GM12878 (cell line): ENCODE measurements around the gene TMEM35B. TPM values are rescaled to one million over a fixed set of nuclear protein-coding genes. Genes with fewer than 3 reads are reported as not detected.

Experiments used
- ATAC-seq: fragments of 200-7000 bp; cut with Tn5 transposase; 3 replicates; pipeline ENCODE4 v1.9.1; 2020; ENCODE audit warnings: mild to moderate bottlenecking, moderate library complexity
- BruUV-seq: library from RNA; stranded (reverse); fragments of 400-500 nt; replicated peaks from 2 replicates; lab custom pipeline; 2021; lab: Mats Ljungman, UMichigan
- CTCF ChIA-PET: fragments of 300-600 bp; sonication (Branson Sonifier 250); formaldehyde crosslinking; extraction: SDS; loops from one replicate; lab custom pipeline; 2021; ENCODE audit warnings: inconsistent platforms; lab: Yijun Ruan, JAX
- POLR2A ChIA-PET: fragments of 350-600 bp; formaldehyde crosslinking; extraction: SDS; loops from one replicate; lab custom pipeline; 2021; ENCODE audit warnings: inconsistent platforms; lab: Charles Lee
- RAD21 ChIA-PET: fragments of 300-600 bp; sonication (Branson Sonifier 250); formaldehyde crosslinking; loops from one replicate; lab custom pipeline; 2023; ENCODE audit warnings: antibody characterized with exemption; ENCODE audit not compliant: unreplicated experiment; lab: Charles Lee
- SMC1A ChIA-PET: fragments of 300-600 bp; sonication (Branson Sonifier 250); formaldehyde crosslinking; loops from one replicate; lab custom pipeline; 2023; ENCODE audit not compliant: unreplicated experiment, uncharacterized antibody; lab: Charles Lee
- DNase-seq: peaks from one replicate; pipeline ENCODE4 v3.0.0-alpha.2; 2011; ENCODE audit warnings: low read depth, low spot score
- FAIRE-seq: peaks from 3 replicates; lab custom pipeline; 2011; peaks lifted over from hg19 to GRCh38; lab: Jason Lieb, UNC
- H2AFZ ChIP-seq: 2 replicates; pipeline ENCODE4 v1.6.0; 2011; ENCODE audit warnings: low read depth, low read length, control low read depth; ENCODE audit not compliant: control insufficient read depth
- H3K27ac ChIP-seq: 2 replicates; pipeline ENCODE4 v1.5.1; 2011; ENCODE audit warnings: control low read depth; ENCODE audit not compliant: control insufficient read depth, insufficient read depth
- H3K27me3 ChIP-seq, 2 experiments: replicated peaks in 1 of 2; 2 replicates each; pipeline versions ENCODE4 v1.6.0 to v1.6.1; 2011; ENCODE audit warnings: low read length in 1 of 2; ENCODE audit not compliant: control insufficient read depth in 2 of 2, insufficient read depth in 2 of 2
- H3K36me3 ChIP-seq, 2 experiments: 2 replicates each; pipeline ENCODE4 v1.5.1; 2011; ENCODE audit warnings: low read length in 1 of 2; ENCODE audit not compliant: control insufficient read depth in 2 of 2, insufficient read depth in 2 of 2
- H3K4me1 ChIP-seq: 2 replicates; pipeline ENCODE4 v1.6.1; 2011; ENCODE audit warnings: mild to moderate bottlenecking, low read length, moderate library complexity, mixed read lengths; ENCODE audit not compliant: control insufficient read depth, insufficient read depth
- H3K4me2 ChIP-seq: 2 replicates; pipeline ENCODE4 v1.6.0; 2011; ENCODE audit warnings: control low read depth; ENCODE audit not compliant: control insufficient read depth, insufficient read depth
- H3K4me3 ChIP-seq: fragments of 200-600 bp; sonication (generic); 2 replicates; pipeline ENCODE4 v1.5.1; 2016
- H3K79me2 ChIP-seq: 2 replicates; pipeline ENCODE4 v1.6.0; 2011; ENCODE audit warnings: low read length; ENCODE audit not compliant: control insufficient read depth, insufficient read depth
- H3K9ac ChIP-seq: 2 replicates; pipeline ENCODE4 v1.8.0; 2011; ENCODE audit warnings: low read length, control low read depth, mixed read lengths; ENCODE audit not compliant: control insufficient read depth, insufficient read depth
- H3K9me3 ChIP-seq: replicated peaks from 3 replicates; pipeline ENCODE4 v1.5.1; 2011; ENCODE audit warnings: mild to moderate bottlenecking, low read length; ENCODE audit not compliant: control insufficient read depth, insufficient read depth
- H4K20me1 ChIP-seq: 2 replicates; pipeline ENCODE4 v1.6.0; 2011; ENCODE audit not compliant: control insufficient read depth, insufficient read depth
- DPF2 ChIP-seq: fragments of 450-650 bp; IDR thresholded peaks from 2 replicates; pipeline ENCODE4 v1.6.1; 2017; ENCODE audit warnings: mild to moderate bottlenecking
- KDM1A ChIP-seq: fragments of 200-600 bp; sonication (generic); IDR thresholded peaks from 2 replicates; pipeline ENCODE4 v1.6.1; 2016; ENCODE audit warnings: borderline replicate concordance
- MTA3 ChIP-seq: IDR thresholded peaks from 2 replicates; pipeline ENCODE4 v1.6.1; 2012; ENCODE audit warnings: low read length, inconsistent platforms, borderline replicate concordance
- MYB ChIP-seq: fragments of 150-350 bp; IDR thresholded peaks from 2 replicates; pipeline ENCODE4 v1.6.1; 2014; ENCODE audit warnings: mild to moderate bottlenecking, low read depth, low read length, borderline replicate concordance
- PAX8 ChIP-seq: fragments of 450-650 bp; IDR thresholded peaks from 2 replicates; pipeline ENCODE4 v1.6.1; 2017; ENCODE audit warnings: mild to moderate bottlenecking, moderate library complexity
- POLR2AphosphoS5 ChIP-seq: IDR thresholded peaks from 2 replicates; pipeline ENCODE4 v1.6.1; 2011; ENCODE audit warnings: mild to moderate bottlenecking, low read length, inconsistent platforms
- SIN3A ChIP-seq: IDR thresholded peaks from 2 replicates; pipeline ENCODE4 v1.6.1; 2012; ENCODE audit warnings: low read depth, low read length, improper control_type of control experiment
- SMAD1 ChIP-seq: fragments of 450-650 bp; IDR thresholded peaks from 2 replicates; pipeline ENCODE4 v1.6.1; 2018; ENCODE audit warnings: mild to moderate bottlenecking, low read depth; ENCODE audit not compliant: partially characterized antibody
- USF1 ChIP-seq: IDR thresholded peaks from 2 replicates; pipeline ENCODE4 v1.6.1; 2011; ENCODE audit warnings: borderline replicate concordance, low read depth, mild to moderate bottlenecking, moderate library complexity, mixed read lengths, low read length; ENCODE audit not compliant: insufficient read depth; ENCODE audit errors: extremely low read length
- WGBS: methylation state at CpG from one replicate; pipeline ENCODE4 v1.1.6; 2016; ENCODE audit warnings: low lambda C conversion rate; ENCODE audit not compliant: insufficient replicate concordance, insufficient coverage; ENCODE audit errors: missing lambda C conversion rate; 5-methylcytosine and 5-hydroxymethylcytosine counted together
- in situ Hi-C: fragments of 300-500 bp; cut with MboI; formaldehyde crosslinking; loops from 9 replicates; pipeline ENCODE4 v1.14.3; 2018; ENCODE audit warnings: mixed read lengths
- intact Hi-C: fragments of 100-400 bp; cut with micrococcal nuclease; formaldehyde crosslinking; loops from one replicate; pipeline ENCODE4 v1.14.2; 2022; ENCODE audit not compliant: unreplicated experiment
- polyA plus RNA-seq, 11 experiments: library from polyadenylated mRNA; depleted of rRNA in 4 of 11; unstranded in 6 of 11; stranded (reverse) in 5 of 11; fragments of >200 nt; fragmentation: Nextera tagmentation in 4 of 11; fragmentation: Illumina TruSeq in 1 of 11; extraction: Ambion mirVana in 4 of 11; extraction: Trizol in 1 of 11; gene quantifications; 1 replicate in 1 of 11; 2 replicates in 10 of 11; pipeline versions ENCODE4 v1.2.1 to v1.2.3, GENCODE V29; 2011 to 2016; ENCODE audit warnings: inconsistent platforms in 2 of 11, missing spikeins in 2 of 11, low read depth in 1 of 11
- total RNA-seq, 4 experiments: library from RNA; depleted of rRNA in 3 of 4; stranded (reverse); fragments of >200 nt in 3 of 4; fragmentation: Illumina TruSeq in 1 of 4; extraction: Trizol in 1 of 4; gene quantifications; 2 replicates each; pipeline versions ENCODE4 v1.2.1 to v1.2.3, GENCODE V29; 2013 to 2021

TMEM35B gene
- total and polyA plus RNA-seq, 10 of the 15 experiments (the other 5 are each of a cell fraction or from before 2014, with no cell fraction given) = 14.8 to 138 (median 32.8) TPM

DNA sequence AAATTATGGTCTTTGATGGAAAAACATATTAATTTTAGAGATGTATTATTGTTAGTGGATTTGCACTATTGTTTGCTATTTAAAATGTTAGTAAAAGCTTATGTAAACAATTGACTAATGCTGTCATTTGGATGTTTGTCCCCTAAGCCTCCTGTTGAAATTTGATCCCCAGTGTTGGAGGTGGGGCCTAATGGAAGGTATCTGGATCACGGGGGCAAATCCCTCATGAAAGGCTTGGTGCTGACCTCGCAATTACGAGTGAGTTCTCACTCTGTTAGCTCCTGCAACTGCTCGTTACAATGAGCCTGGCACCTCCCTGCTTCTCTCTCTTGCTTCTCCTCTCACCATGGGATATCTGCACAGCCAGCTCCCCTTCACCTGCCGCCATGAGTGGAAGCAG lies 14.3 kb downstream of the TMEM35B start:
- no peak overlapping the region for H3K27ac ChIP-seq
- no peak overlapping the region for H3K4me2 ChIP-seq
- DNase-seq = no peak
- H3K4me1 ChIP-seq = no peaks in the 10 kb centered on the region
- no peak overlapping the region for H3K9ac ChIP-seq
- 57% methylated on average over 5 of the region's 5 CpGs for WGBS
- RAD21 ChIA-PET = no interaction called here
- POLR2A ChIA-PET = interaction anchor here (0.6 kb wide), 1 partner anchor 244 kb away, joined by 3 read pairs; no protein-coding TSS in a partner anchor
- intact Hi-C loops (no loop called here), in situ Hi-C loops (no loop called here)
- no peak for FAIRE-seq
- no peaks in the 10 kb centered on the region for H3K79me2 ChIP-seq
- TF ChIP-seq MTA3 (no peak), PAX8 (no peak), USF1 (no peak), KDM1A (no peak), SIN3A (no peak), MYB (no peak), SMAD1 (no peak), DPF2 (no peak), POLR2AphosphoS5 (no peak)
- SMC1A ChIA-PET = no interaction called here
- CTCF ChIA-PET = no interaction called here
- no peak overlapping the region for H3K4me3 ChIP-seq
- no peaks in the 10 kb centered on the region for H3K9me3 ChIP-seq
- no peak for ATAC-seq
- H3K27me3 ChIP-seq = no peaks in the 10 kb centered on the region
- H4K20me1 ChIP-seq = no peaks in the 10 kb centered on the region; the same call in 1 of the 2 replicates
- no TSS peak for BruUV-seq
- H3K36me3 ChIP-seq = no peaks in the 10 kb centered on the region
- no peak overlapping the region for H2AFZ ChIP-seq
